NCI-H69 (cell line): Measurements from ENCODE around the gene ADGRD1.

Experiments
- DNase-seq: peaks from one replicate; lab custom pipeline; 2025; lab: John Stamatoyannopoulos, UW

Gene ADGRD1

GRCh38 chr12:131137009-131137835, 183.5 kb downstream of the ADGRD1 start:
- DNase-seq = no peak

- DNase-seq = no peak
Observed at GRCh38 chr12:131137836-131138637, 184.3 kb downstream of the ADGRD1 start.

- no peak for DNase-seq
Observed at GRCh38 chr12:131138638-131139362, 185.1 kb downstream of the ADGRD1 start.

- DNase-seq = no peak
Observed at GRCh38 chr12:131139363-131140068, 185.8 kb downstream of the ADGRD1 start.

DNA sequence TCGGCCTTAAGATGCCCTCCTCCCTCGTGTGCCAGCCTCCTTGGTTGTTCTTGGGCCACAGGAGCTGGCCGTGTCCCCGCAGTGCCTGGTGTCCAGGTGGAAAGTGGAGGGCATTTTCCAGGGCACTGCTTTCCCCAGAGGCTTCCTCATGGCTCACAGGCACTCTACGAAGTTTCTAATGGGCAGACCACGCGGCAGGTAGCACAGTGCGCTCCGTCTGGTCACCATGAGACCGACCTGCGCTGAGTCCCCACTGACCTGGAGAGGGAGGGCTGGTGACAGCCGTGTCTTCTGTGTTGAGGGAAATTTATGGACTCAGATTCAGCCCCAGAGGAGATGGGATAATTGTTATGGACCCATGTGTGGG, 186.3 kb downstream of the ADGRD1 start:
- no peak for DNase-seq

DNA sequence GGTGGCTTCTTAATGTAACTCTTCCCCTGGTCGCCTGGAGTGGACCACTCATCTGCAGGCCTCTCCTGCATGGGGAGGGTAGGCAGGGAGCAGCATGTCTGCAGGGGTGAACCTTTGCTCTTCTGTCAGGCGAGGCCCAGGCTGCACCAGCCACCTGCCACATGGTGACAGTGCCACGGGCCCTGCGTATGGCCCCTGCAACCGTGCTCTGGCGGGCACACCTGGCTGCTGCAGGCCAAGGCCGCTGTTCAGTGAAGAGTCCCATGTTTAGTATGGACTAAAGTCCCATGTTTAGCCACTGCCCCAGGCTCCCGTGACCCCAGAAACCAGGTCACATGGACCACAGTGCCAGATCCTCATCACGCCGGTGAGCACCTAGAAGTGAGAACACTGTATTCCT, 187.0 kb downstream of the ADGRD1 start:
- DNase-seq = no peak

DNA sequence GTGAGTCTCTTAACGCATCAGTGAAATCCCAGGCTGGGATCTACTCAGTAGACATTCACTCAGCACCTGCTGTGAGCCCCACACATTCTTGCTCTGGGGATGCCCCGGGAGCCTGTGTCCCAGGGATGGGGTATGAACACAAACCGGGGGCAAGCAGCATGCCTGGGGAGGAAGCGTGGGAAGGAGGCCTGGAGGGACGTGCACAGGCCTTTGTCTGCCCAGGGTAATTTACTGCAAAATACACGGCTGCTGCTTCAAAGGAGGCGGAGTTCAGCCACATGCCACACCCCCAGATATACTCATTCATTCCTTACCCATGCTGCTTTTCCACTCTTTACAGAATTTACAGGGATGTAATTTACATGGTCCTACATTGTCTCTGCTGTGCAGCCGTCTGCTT, 187.8 kb downstream of the ADGRD1 start:
- DNase-seq = no peak

GRCh38 chr12:131142891-131143657, 189.4 kb downstream of the ADGRD1 start:
- no peak for DNase-seq

DNA sequence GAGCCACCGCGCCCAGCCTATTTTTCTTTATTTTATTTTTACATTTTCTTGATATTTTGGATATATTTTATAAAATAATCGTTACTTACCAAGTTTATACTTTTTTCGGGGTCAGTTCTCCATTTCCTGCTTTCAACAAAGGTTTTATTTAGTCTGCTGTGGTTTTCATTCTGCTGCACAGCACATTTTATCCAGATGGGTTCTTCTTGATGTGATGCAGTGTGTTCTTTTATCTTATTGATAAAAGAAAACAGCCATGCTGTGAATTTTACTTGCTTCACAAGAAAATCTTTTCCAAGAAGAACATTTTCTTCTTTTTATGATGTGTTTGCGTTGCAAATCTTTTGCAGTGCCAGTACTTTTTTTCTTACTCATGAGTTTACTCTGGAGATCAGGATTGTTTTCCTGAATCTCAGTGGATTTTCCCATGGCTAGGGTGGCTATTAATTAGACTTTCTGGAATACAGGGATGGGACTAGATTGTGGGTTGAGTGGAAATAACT, 192.5 kb downstream of the ADGRD1 start:
- DNase-seq = no peak

DNA sequence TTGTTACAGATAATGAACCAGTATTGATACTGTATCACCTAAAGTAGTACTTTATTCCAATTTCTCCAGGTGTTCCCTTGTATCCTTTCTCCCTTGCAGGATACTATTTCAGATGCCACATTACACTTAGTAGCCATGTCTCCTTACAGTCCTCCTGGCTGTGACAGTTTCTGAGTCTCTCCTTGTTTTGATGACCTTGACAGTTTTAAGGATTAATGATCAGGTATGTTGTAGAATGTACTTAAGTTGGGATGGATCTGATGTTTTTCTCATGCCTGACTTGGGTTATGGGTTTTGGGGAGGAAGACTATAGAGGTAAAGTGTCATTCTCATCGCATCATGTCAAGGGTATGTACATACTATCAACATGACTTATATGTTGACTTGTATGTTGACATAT, 193.6 kb downstream of the ADGRD1 start:
- DNase-seq = no peak

DNA sequence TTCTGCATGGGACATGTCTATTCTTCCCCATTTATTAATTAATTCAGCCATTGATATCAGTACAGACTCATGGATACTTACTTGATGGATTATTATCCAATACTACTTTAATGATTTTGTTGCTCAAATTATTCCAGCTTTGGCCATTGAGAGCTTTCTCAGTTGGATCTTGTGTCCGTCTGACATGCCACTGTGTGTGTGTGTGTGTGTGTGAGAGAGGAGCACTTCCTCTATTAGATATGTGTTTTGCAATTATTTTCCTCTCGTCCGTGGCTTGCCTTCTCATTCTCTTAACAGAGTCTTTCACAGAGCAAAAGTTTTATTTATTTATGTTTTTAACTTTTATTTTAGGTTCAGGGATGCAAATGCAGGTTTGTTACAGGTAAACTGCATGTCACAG, 194.2 kb downstream of the ADGRD1 start:
- no peak for DNase-seq

DNA sequence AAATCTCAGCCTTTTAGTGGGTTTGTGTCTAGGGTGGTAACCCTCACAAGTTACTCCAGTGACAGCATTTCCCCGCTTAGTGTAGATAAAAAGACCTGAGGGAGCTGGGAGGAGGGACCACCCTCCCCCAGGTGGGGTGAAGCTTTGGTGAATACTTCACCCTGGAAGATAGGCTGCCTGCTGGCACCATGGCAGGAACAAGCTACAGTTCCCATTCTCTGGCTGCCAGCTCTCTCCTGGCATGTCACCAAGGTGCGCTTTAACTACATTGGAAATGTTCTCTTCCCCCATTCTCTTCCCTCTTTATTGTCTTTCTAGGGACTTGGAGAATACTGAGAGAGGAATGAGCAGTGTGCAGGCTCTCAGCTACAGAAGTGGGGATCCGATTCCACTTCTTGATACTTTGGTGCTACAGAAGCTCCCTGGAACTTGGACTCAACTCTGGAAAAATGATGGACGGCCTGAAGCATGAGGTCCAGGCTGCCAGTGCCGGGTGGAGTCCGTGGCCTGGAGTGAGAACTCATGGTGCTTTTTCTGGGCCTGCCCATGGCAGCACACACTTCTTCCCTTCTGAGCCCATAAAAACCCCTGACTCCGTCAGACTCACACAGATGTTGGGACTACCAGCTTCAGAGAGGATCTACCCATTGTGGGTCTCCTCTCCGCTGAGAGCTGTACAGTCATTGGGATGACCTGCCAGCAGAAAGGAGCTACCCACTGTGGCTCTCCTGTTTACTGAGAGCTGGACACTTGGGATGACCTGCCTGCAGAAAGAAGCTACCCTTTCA, 198.0 kb downstream of the ADGRD1 start:
- DNase-seq = no peak

- no peak for DNase-seq
Observed at GRCh38 chr12:131152587-131152986, 198.9 kb downstream of the ADGRD1 start.

DNA sequence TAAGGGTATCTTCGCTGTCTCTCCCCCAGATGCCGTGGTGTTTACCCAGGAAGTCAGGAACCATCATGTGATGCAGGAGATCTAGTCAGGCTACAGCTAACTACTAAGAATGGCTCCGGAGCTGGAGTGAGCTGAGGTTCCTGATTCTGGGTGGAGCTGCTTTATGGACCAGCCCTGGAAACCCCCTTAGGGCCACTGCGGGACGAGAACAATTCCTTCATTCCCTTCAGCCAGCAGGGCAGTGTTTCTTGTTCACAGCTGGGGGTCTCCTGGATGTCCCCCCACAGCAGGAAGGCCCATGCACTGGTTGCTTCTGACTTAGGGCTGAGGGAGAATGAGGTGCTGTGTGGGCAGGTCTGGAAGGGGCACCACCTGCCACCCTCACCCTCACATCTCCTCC, 199.3 kb downstream of the ADGRD1 start:
- DNase-seq = no peak

GRCh38 chr12:131153956-131154355, 200.2 kb downstream of the ADGRD1 start:
- no peak for DNase-seq

- no peak for DNase-seq
Observed at GRCh38 chr12:131155131-131155530, 201.4 kb downstream of the ADGRD1 start.

DNA sequence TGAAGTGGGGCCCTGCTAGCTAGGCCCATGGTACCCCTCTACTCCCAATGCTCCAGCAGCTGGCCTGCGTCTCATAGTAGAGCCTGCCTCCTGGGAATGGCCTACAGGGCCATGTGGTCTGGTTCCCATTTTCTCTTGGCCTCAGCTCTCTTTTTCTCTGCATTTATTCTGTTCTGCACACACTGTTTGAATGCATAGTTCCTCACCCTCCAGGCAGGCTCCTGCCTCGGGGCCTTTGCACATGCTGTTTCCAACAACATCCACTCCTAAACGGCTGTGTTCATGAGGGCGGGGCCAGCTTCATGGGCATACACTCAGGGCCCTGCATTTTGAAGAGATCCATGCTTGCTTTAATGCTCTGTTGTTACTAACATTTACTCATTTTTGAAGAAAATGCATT, 204.0 kb downstream of the ADGRD1 start:
- DNase-seq = no peak

GRCh38 chr12:131159660-131160059, 206.0 kb downstream of the ADGRD1 start:
- peak; percentile 6 for DNase-seq

- DNase-seq = no peak
Observed at GRCh38 chr12:131162113-131162512, 208.4 kb downstream of the ADGRD1 start.

GRCh38 chr12:131163189-131163738, 209.6 kb downstream of the ADGRD1 start:
- no peak for DNase-seq
